A673 (cell line): ENCODE results near the gene UMODL1.

ENCODE experiments used
- EZH2 ChIP-seq: fragments of 200-600 bp; sonication (generic); IDR thresholded peaks from 2 replicates; pipeline ENCODE4 v1.6.1; 2017; ENCODE audit warnings: borderline replicate concordance, low read depth, mild to moderate bottlenecking, mixed read lengths, antibody characterized with exemption, low read length; ENCODE audit not compliant: poor library complexity, severe bottlenecking
- TF ChIP-seq, protein P1 (sequence below): fragments of 300-800, 200-600 bp; sonication (generic); conservative IDR thresholded peaks from 2 replicates; pipeline ENCODE4 v1.5.1; 2017; ENCODE audit warnings: low read depth, mild to moderate bottlenecking, antibody characterized with exemption, low read length, moderate library complexity, mixed read lengths

DNA sequence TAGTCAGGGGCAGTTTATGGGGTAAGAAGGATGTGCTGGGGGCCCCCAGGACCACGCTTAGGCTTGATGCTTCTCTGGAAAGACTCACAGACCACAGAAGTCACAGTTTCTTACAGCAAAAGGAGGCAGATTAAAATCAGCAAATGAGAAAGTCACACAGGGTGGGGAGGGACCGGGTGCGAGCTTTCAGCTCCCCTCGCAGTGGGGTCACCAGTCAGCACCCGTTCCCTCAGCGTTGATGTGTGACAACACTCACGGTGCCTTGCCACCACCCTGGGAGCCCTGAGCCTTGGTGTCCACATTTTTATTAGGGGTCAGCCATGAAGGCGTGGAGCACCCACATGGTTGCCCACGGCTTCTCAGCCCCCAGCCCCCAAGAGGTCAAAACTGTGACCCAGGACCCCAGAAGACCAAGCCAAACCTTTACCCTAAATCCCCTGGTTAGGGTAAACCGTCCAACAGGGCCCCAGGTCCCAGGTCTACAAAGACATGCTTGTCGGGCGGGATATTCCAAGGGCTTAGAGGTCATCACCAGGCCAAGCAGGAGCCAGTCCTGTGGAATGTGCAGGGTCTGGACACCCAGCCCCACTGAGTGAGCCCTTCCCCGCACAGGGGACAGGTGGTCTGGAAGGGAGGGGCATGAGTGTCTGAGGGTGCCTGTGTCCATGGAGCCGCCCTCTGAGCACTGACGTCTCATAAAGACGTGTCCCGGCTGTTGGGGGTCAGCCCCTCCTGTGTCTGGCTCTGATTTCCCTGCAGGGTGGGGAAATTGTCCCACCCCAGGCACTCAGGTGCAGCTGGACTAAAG lies 83.3 kb downstream of the UMODL1 start:
- TF ChIP-seq, protein P1, sequence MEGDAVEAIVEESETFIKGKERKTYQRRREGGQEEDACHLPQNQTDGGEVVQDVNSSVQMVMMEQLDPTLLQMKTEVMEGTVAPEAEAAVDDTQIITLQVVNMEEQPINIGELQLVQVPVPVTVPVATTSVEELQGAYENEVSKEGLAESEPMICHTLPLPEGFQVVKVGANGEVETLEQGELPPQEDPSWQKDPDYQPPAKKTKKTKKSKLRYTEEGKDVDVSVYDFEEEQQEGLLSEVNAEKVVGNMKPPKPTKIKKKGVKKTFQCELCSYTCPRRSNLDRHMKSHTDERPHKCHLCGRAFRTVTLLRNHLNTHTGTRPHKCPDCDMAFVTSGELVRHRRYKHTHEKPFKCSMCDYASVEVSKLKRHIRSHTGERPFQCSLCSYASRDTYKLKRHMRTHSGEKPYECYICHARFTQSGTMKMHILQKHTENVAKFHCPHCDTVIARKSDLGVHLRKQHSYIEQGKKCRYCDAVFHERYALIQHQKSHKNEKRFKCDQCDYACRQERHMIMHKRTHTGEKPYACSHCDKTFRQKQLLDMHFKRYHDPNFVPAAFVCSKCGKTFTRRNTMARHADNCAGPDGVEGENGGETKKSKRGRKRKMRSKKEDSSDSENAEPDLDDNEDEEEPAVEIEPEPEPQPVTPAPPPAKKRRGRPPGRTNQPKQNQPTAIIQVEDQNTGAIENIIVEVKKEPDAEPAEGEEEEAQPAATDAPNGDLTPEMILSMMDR: no peak
- no peak for TF ChIP-seq EZH2
